SK-N-MC (cell line): Measurements from ENCODE around the gene DAZ1.
"Not testable (repeated sequence)": the region's sequence is repeated elsewhere in the genome, so short reads cannot be mapped to it uniquely, and the experiment has no call there.

Source experiments
- DNase-seq: peaks from one replicate; pipeline ENCODE4 v3.0.0-alpha.2; 2011; ENCODE audit warnings: low read depth, low spot score
- H3K27ac ChIP-seq: fragments of 200-600 bp; sonication (generic); 2 replicates; pipeline ENCODE4 v1.5.1; 2016; ENCODE audit warnings: mixed run types
- H3K36me3 ChIP-seq: fragments of 200-600 bp; sonication (generic); 2 replicates; pipeline ENCODE4 v1.6.1; 2017; ENCODE audit warnings: antibody characterized with exemption, low read length, mixed read lengths; ENCODE audit not compliant: insufficient read depth
- H3K4me3 ChIP-seq: fragments of 200-600 bp; sonication (generic); 2 replicates; pipeline ENCODE4 v1.5.1; 2016
- H3K9ac ChIP-seq: fragments of 200-600 bp; sonication (generic); 2 replicates; pipeline ENCODE4 v1.8.0; 2017; ENCODE audit warnings: mixed run types, mixed read lengths; ENCODE audit not compliant: insufficient read length
- H3K9me3 ChIP-seq: fragments of 200-600 bp; sonication (generic); 2 replicates; pipeline ENCODE4 v1.6.1; 2017; ENCODE audit warnings: low read depth, mild to moderate bottlenecking, antibody characterized with exemption, low read length, moderate library complexity, mixed read lengths

Gene DAZ1, protein sequence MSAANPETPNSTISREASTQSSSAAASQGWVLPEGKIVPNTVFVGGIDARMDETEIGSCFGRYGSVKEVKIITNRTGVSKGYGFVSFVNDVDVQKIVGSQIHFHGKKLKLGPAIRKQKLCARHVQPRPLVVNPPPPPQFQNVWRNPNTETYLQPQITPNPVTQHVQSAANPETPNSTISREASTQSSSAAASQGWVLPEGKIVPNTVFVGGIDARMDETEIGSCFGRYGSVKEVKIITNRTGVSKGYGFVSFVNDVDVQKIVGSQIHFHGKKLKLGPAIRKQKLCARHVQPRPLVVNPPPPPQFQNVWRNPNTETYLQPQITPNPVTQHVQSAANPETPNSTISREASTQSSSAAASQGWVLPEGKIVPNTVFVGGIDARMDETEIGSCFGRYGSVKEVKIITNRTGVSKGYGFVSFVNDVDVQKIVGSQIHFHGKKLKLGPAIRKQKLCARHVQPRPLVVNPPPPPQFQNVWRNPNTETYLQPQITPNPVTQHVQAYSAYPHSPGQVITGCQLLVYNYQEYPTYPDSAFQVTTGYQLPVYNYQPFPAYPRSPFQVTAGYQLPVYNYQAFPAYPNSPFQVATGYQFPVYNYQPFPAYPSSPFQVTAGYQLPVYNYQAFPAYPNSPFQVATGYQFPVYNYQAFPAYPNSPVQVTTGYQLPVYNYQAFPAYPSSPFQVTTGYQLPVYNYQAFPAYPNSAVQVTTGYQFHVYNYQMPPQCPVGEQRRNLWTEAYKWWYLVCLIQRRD

DNA sequence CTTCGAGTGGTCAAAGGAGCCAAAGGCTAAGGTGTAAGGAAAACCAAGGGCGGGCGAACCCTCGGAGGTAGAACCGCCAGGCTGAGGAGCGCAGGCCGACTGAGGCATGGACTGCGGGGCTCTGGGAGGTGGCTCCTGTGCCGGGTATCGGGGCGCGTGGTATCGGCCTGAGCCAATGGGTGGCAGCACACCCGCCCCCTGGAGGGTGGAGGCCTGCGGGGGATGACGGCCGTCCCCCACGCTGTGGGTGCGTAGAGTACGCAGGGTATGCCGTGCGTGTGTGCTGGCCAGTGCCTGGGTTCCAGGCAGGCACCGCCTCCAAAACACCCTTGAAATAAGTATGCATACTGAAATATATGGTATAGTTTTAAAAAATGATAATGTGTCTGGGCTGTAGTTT, at the start of gene DAZ1:
TSS of gene DAZ1 (minus strand) at position 101 of the 400 bp plus-strand sequence. CDS start 208 bp downstream, outside the sequence.
- DNase-seq, H3K36me3 ChIP-seq, H3K27ac ChIP-seq, H3K4me3 ChIP-seq, H3K9me3 ChIP-seq, H3K9ac ChIP-seq: not testable (repeated sequence)

GRCh38 chrY:23219233-23219632, 20.4 kb upstream of the DAZ1 start, which contains the start of gene DAZ2:
Gene DAZ2 (plus strand): TSS chrY:23219533. CDS start chrY:23219741, 208 bp downstream.
- H3K9ac ChIP-seq, H3K9me3 ChIP-seq, DNase-seq, H3K4me3 ChIP-seq, H3K36me3 ChIP-seq, H3K27ac ChIP-seq: not testable (repeated sequence)

DNA sequence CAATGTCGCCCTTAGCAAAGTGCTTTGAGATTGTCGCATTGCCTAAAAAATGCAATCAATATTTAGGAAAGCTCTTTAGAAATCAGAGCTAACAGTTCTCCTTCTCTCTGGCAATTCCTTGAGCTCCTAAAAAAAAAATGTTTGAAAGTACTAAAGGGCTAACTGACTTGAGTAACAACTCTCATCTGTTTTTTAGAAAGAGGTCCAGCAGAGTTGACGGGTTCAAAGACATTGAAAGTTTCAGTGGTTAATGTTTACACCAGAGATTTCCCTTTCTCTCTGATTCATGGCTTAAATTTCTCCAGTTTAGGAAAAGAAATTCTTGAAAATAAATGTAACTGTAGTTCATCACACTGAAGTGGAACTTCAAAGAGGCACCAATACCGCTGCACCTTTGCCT, 11.9 kb upstream of the DAZ1 start:
- not testable (repeated sequence) for H3K9me3 ChIP-seq, H3K4me3 ChIP-seq, H3K27ac ChIP-seq, H3K36me3 ChIP-seq, H3K9ac ChIP-seq, DNase-seq

- not testable (repeated sequence) for H3K4me3 ChIP-seq, DNase-seq, H3K36me3 ChIP-seq, H3K9me3 ChIP-seq, H3K27ac ChIP-seq, H3K9ac ChIP-seq
Observed at GRCh38 chrY:23209802-23210495, 11.1 kb upstream of the DAZ1 start.

DNA sequence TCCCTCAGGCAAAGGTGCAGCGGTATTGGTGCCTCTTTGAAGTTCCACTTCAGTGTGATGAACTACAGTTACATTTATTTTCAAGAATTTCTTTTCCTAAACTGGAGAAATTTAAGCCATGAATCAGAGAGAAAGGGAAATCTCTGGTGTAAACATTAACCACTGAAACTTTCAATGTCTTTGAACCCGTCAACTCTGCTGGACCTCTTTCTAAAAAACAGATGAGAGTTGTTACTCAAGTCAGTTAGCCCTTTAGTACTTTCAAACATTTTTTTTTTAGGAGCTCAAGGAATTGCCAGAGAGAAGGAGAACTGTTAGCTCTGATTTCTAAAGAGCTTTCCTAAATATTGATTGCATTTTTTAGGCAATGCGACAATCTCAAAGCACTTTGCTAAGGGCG, 8.6 kb upstream of the DAZ1 start:
- not testable (repeated sequence) for H3K9me3 ChIP-seq, H3K4me3 ChIP-seq

More for the DNA sequence above, 8.6 kb upstream of the DAZ1 start:
- not testable (repeated sequence) for H3K9ac ChIP-seq, H3K27ac ChIP-seq, H3K36me3 ChIP-seq, DNase-seq
